SK-N-SH (cell line): ENCODE measurements around the gene UBE2D2. TPM values are rescaled to one million over a fixed set of nuclear protein-coding genes. Genes with fewer than 3 reads are reported as not detected.

Source experiments
- CTCF ChIA-PET: fragments of 300-600, 350-600 bp; formaldehyde crosslinking; extraction: SDS; loops from one replicate; lab custom pipeline; 2021; lab: Yijun Ruan, JAX
- POLR2A ChIA-PET: fragments of 350-600 bp; sonication (Branson Sonifier 250); formaldehyde crosslinking; extraction: SDS; loops from one replicate; lab custom pipeline; 2020; ENCODE audit warnings: antibody characterized with exemption, inconsistent platforms; lab: Yijun Ruan, JAX
- DNase-seq: peaks from one replicate; pipeline ENCODE4 v3.0.0; 2012
- H2AFZ ChIP-seq: fragments of 200-600 bp; sonication (generic); 2 replicates; pipeline ENCODE4 v1.8.1; 2016; ENCODE audit warnings: antibody characterized with exemption, mild to moderate bottlenecking, low read depth
- H3F3A ChIP-seq: fragments of 200-600 bp; sonication (generic); replicated peaks from 2 replicates; pipeline ENCODE3; 2016; ENCODE audit warnings: antibody characterized with exemption, mild to moderate bottlenecking; ENCODE audit not compliant: insufficient read depth
- H3K27ac ChIP-seq, 2 experiments: fragments of 200-500 bp in 1 of 2; fragments of 200-600 bp in 1 of 2; sonication (Bioruptor generic) in 1 of 2; sonication (generic), shearing (Covaris generic) in 1 of 2; 2 replicates each; pipeline versions ENCODE4 v1.5.1 to v1.6.1; 2014 to 2016; ENCODE audit warnings: low read depth in 2 of 2, inconsistent platforms in 1 of 2, low read length in 1 of 2, mild to moderate bottlenecking in 1 of 2, mixed read lengths in 1 of 2
- H3K27me3 ChIP-seq: fragments of 200-600 bp; sonication (generic), shearing (Covaris generic); 2 replicates; pipeline ENCODE4 v1.6.1; 2016; ENCODE audit warnings: mixed run types; ENCODE audit not compliant: insufficient read depth
- H3K36me3 ChIP-seq, 2 experiments: fragments of 200-500 bp in 1 of 2; fragments of 200-600 bp in 1 of 2; sonication (Bioruptor generic) in 1 of 2; sonication (generic) in 1 of 2; replicated peaks in 1 of 2; 2 replicates each; pipeline versions ENCODE3 to v1.5.1; 2014 to 2016; ENCODE audit warnings: low read length in 1 of 2, mild to moderate bottlenecking in 1 of 2; ENCODE audit not compliant: insufficient read depth in 2 of 2, control insufficient read depth in 1 of 2
- H3K4me1 ChIP-seq, 2 experiments: fragments of 200-500 bp in 1 of 2; fragments of 200-600 bp in 1 of 2; sonication (Bioruptor generic) in 1 of 2; sonication (generic), shearing (Covaris generic) in 1 of 2; 2 replicates each; pipeline versions ENCODE4 v1.5.1 to v1.6.1; 2014 to 2016; ENCODE audit warnings: low read depth in 1 of 2, low read length in 1 of 2, mixed run types in 1 of 2; ENCODE audit not compliant: insufficient read depth in 2 of 2, control insufficient read depth in 1 of 2
- H3K4me2 ChIP-seq: fragments of 200-600 bp; sonication (generic), shearing (Covaris generic); 2 replicates; pipeline ENCODE4 v1.6.1; 2017; ENCODE audit warnings: mixed run types
- H3K4me3 ChIP-seq, 2 experiments: fragments of 200-500 bp in 1 of 2; fragments of 200-600 bp in 1 of 2; sonication (Bioruptor generic) in 1 of 2; sonication (generic), shearing (Covaris generic) in 1 of 2; 2 replicates each; pipeline versions ENCODE4 v1.5.1 to v1.8.1; 2014 to 2016; ENCODE audit warnings: low read depth in 2 of 2, inconsistent platforms in 1 of 2, low read length in 1 of 2, mild to moderate bottlenecking in 1 of 2, mixed read lengths in 1 of 2, moderate library complexity in 1 of 2
- H3K79me2 ChIP-seq: fragments of 200-600 bp; sonication (generic); 2 replicates; pipeline ENCODE4 v1.8.1; 2017; ENCODE audit warnings: mild to moderate bottlenecking; ENCODE audit not compliant: insufficient read depth
- H3K9ac ChIP-seq: fragments of 200-600 bp; sonication (generic); 2 replicates; pipeline ENCODE4 v1.6.1; 2017; ENCODE audit warnings: mixed run types
- H3K9me2 ChIP-seq: fragments of 200-600 bp; sonication (generic); 2 replicates; pipeline ENCODE4 v1.6.1; 2017; ENCODE audit warnings: mixed run types
- H3K9me3 ChIP-seq: fragments of 200-600 bp; sonication (generic); 2 replicates; pipeline ENCODE4 v1.6.1; 2017; ENCODE audit warnings: mixed run types, mild to moderate bottlenecking, moderate library complexity
- H4K20me1 ChIP-seq: fragments of 200-600 bp; sonication (generic); 2 replicates; pipeline ENCODE4 v1.6.1; 2017; ENCODE audit warnings: mild to moderate bottlenecking, mixed run types; ENCODE audit not compliant: insufficient read depth
- FOXM1 ChIP-seq: IDR thresholded peaks from 2 replicates; pipeline ENCODE4 v1.4.0; 2012; ENCODE audit warnings: low read depth, mild to moderate bottlenecking
- GABPA ChIP-seq: IDR thresholded peaks from 2 replicates; pipeline ENCODE4 v1.4.0; 2012; ENCODE audit warnings: low read depth, mild to moderate bottlenecking
- GATA2 ChIP-seq: sonication (generic); formaldehyde crosslinking; IDR thresholded peaks from 2 replicates; pipeline ENCODE4 v1.5.0; 2020; ENCODE audit warnings: mild to moderate bottlenecking, missing genetic modification reagents
- MXI1 ChIP-seq: IDR thresholded peaks from 2 replicates; pipeline ENCODE4 v1.6.1; 2012; ENCODE audit warnings: mild to moderate bottlenecking, low read depth, low read length, improper control_type of control experiment
- RAD21 ChIP-seq: IDR thresholded peaks from 2 replicates; pipeline ENCODE4 v1.6.1; 2012; ENCODE audit warnings: mild to moderate bottlenecking, low read length
- REST ChIP-seq: IDR thresholded peaks from 2 replicates; pipeline ENCODE4 v1.6.1; 2012; ENCODE audit warnings: mild to moderate bottlenecking, low read depth, low read length, moderate library complexity
- RFX5 ChIP-seq: IDR thresholded peaks from 2 replicates; pipeline ENCODE4 v1.6.1; 2012; ENCODE audit warnings: mild to moderate bottlenecking, improper control_type of control experiment, low read length
- RXRA ChIP-seq: IDR thresholded peaks from 2 replicates; pipeline ENCODE4 v1.4.0; 2012; ENCODE audit warnings: low read depth, mild to moderate bottlenecking, borderline replicate concordance
- SIN3A ChIP-seq: IDR thresholded peaks from 2 replicates; pipeline ENCODE4 v1.6.1; 2012; ENCODE audit warnings: low read depth, mild to moderate bottlenecking, low read length, moderate library complexity, borderline replicate concordance
- SMC3 ChIP-seq: IDR thresholded peaks from 2 replicates; pipeline ENCODE4 v1.6.1; 2012; ENCODE audit warnings: low read depth, low read length, improper control_type of control experiment
- TEAD4 ChIP-seq: IDR thresholded peaks from 2 replicates; pipeline ENCODE4 v1.4.0; 2012; ENCODE audit warnings: mild to moderate bottlenecking, borderline replicate concordance; ENCODE audit not compliant: insufficient read depth
- YY1 ChIP-seq: IDR thresholded peaks from 2 replicates; pipeline ENCODE4 v1.4.0; 2012; ENCODE audit warnings: low read depth, mild to moderate bottlenecking
- WGBS: methylation state at CpG from one replicate; pipeline ENCODE4 v1.1.6; 2017; ENCODE audit warnings: low lambda C conversion rate; 5-methylcytosine and 5-hydroxymethylcytosine counted together
- polyA plus RNA-seq, 3 experiments: library from polyadenylated mRNA; depleted of rRNA; stranded (reverse); fragments of >200 nt; gene quantifications; 2 replicates each; pipeline ENCODE4 v1.2.3, GENCODE V29; 2012
- TF ChIP-seq, protein P1 (sequence below): fragments of 150-350 bp; IDR thresholded peaks from 2 replicates; pipeline ENCODE4 v1.6.1; 2016; ENCODE audit warnings: mild to moderate bottlenecking, low read depth, low read length

The UBE2D2 gene
- polyA plus RNA-seq, 1 of the 3 experiments (the other 2 are of a cell fraction) = 24.5 TPM

GRCh38 chr5:139551191-139551889, 9.8 kb upstream of the UBE2D2 start:
- ChIA-PET CTCF (no interaction called here), POLR2A (interaction anchor here (0.9 to 1.3 kb wide), 2 partner anchors 10 to 28 kb away, joined by 3 read pairs; partner anchors contain the start of gene UBE2D2)
- Histone ChIP-seq H3K4me2 (no peak overlapping the region), H4K20me1 (no peaks in the 10 kb centered on the region), H3K9me3 (no peaks in the 10 kb centered on the region), H3F3A (no peaks in the 10 kb centered on the region), H3K27ac (no peak overlapping the region), H3K9ac (no peak overlapping the region), H3K4me3 (no peak overlapping the region), H3K27me3 (no peaks in the 10 kb centered on the region), H2AFZ (no peak overlapping the region), H3K9me2 (no peaks in the 10 kb centered on the region), H3K79me2 (no peaks in the 10 kb centered on the region), H3K4me1 (no peaks in the 10 kb centered on the region; a peak in 1 of 4 replicates), H3K36me3 (no peaks in the 10 kb centered on the region)
- DNase-seq = peak; percentile 6
- TF ChIP-seq RFX5 (no peak), FOXM1 (no peak), MXI1 (no peak), TEAD4 (no peak), GATA2 (no peak), SIN3A (no peak), GABPA (no peak), YY1 (no peak), SMC3 (no peak), REST (no peak), RXRA (no peak), RAD21 (no peak)
- TF ChIP-seq, protein P1, sequence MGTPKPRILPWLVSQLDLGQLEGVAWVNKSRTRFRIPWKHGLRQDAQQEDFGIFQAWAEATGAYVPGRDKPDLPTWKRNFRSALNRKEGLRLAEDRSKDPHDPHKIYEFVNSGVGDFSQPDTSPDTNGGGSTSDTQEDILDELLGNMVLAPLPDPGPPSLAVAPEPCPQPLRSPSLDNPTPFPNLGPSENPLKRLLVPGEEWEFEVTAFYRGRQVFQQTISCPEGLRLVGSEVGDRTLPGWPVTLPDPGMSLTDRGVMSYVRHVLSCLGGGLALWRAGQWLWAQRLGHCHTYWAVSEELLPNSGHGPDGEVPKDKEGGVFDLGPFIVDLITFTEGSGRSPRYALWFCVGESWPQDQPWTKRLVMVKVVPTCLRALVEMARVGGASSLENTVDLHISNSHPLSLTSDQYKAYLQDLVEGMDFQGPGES = no peak
- 28% methylated on average over 2 of the region's 2 CpGs for WGBS
